Activated CD8-positive, alpha-beta memory T cell treated with anti-CD3 and anti-CD28 coated beads for 48 hours (primary cell): Measurements from ENCODE around the gene FOXP1.

Experiments
- DNase-seq, 3 experiments: peaks; one replicate each; pipeline ENCODE4 v3.0.0-alpha.2; 2020; ENCODE audit warnings: low read depth in 2 of 3, low spot score in 2 of 3

Gene FOXP1

DNA sequence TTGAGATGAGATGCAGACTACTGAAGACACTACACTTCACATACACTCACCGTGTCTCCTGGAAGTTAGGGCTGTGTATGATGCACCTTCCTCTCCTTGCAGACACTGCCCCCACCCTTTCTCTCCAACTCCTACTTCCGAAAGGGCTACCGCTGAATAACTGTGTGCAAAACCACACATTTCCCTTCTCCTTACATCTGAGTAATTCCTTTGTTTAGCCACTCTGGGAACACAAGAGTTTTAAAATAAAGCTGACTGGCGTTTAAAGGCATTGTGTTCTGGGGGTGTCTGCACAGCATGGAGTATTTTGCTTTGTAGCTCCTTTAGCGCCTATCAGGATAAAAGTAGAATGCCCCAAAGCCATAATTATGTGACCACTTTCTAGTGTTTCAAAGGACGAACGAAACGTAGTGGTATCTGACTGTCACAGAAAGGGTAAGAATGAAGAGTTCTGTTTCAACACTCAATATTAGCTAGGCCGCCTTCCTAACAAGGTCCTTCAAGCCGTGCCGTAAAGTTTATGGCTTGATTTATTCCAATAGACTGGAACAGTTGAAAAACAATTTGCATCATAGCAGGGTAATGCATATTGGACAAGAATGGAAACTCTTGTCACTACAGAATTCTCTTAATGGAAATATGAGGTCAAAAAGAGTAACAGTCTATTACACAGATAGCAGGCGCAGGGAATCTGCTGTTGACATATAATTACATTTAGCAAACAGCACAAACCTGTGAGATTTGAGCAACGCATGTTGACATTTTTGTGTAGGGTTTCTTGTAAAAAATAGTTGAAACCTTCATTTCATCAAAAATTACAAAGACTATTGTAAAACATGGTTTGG lies 619.9 kb downstream of the FOXP1 start:
- no peak for DNase-seq

GRCh38 chr3:70959506-70960291 lies 623.8 kb downstream of the FOXP1 start:
- no peak for DNase-seq

GRCh38 chr3:70952033-70952747 lies 631.3 kb downstream of the FOXP1 start:
- no peak for DNase-seq

DNA sequence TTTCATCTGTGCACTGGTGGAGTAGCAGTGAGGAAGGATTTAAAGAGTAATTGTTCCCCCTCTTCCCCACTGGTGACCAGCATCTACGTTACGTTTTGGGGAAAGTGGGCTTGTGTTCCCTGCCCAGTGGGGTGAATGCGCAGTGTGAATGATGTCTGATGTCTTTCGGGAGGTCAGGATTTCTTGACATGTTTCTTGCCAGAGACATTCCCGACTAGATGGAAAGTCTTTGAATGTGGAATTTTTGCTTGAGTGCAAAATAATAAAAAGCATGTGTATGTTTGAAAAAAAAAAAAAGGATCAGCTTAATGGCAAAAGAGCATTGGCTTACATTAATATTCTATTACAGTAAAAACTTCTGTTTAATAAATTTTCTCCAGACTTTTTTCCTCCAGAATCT lies 632.2 kb downstream of the FOXP1 start:
- DNase-seq: no peak

DNA sequence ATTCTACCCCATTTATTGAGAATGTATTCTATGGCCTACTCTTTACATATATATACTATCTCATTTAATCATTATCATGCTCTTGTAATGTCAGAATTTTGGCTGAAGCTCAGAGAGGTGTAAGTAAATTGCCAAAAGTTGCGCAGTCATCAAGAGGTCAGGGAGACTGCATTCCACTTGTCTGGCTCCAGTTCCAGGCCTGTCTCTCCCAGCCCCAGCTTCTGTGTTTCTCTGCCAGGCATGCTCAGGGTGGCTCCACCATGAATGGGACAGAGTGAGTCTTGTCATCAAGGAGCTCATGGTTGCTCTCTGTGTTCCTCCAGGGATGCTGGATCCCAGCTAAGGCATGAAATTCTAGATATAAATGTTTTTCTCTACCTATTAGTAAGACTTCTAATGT lies 635.9 kb downstream of the FOXP1 start:
- DNase-seq: no peak

GRCh38 chr3:70943886-70944285 lies 639.6 kb downstream of the FOXP1 start:
- no peak for DNase-seq

- DNase-seq: no peak
These were observed 650.3 kb downstream of the FOXP1 start for GRCh38 chr3:70933105-70933810.

DNA sequence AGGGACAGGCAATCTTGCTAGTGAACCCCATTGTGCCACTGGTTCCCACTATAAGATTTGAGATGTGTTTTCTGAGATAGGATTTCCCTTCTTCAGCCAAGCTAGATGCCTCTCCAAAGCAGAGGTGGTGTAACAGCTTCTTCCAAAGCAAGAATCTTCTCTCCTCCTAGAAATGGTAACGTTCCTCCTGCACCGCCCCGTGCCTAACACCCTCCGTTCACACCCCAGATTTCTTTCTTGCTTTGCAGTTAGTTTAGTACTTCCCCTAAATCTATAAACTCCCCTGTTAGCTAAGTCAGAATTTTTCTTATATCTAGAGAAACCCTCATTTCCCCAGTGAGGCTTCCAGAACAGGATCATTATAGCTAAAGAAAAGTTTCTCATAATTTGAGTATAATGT lies 653.5 kb downstream of the FOXP1 start:
- no peak for DNase-seq

DNA sequence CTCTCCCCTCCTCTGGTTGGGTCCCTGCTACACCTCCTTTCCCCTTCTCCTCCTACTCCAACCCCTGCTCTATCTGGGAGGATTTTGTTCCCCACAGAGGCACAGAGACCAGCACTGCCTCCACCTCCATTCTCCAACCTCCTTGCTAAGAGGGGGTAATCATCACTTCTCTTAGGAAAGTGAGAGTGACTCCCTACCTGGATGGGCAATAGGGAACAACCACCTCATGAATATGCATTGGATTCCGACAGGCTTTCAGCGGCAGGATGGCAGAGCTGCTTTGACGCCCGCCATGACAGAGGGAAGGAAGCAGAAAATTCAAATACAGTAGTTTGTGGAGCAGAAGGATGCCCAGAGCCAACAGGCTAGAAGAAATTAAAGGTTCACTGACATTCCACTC lies 656.3 kb downstream of the FOXP1 start:
- no peak for DNase-seq

GRCh38 chr3:70926835-70927234 lies 656.7 kb downstream of the FOXP1 start:
- DNase-seq: no peak

- no peak for DNase-seq
These were observed 663.9 kb downstream of the FOXP1 start for GRCh38 chr3:70919661-70920060.

DNA sequence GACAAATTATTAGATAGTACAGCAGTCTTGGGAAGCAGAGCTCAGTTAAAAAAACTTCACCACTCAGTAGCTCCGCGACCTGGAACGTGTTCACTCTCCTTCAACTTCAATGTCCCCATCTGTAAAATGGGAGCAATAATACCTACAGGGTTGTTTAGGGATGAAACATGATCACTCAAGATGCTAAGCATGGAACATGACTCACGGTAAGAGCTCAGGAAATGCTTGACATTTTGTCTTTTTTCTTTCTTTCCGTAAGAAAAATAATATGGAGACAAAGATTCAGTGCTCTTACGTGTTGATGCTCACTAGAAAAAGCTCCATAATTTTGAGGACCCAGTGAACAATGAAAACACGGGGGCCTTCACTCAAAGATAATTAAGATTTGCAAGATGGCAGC lies 664.4 kb downstream of the FOXP1 start:
- DNase-seq: no peak

DNA sequence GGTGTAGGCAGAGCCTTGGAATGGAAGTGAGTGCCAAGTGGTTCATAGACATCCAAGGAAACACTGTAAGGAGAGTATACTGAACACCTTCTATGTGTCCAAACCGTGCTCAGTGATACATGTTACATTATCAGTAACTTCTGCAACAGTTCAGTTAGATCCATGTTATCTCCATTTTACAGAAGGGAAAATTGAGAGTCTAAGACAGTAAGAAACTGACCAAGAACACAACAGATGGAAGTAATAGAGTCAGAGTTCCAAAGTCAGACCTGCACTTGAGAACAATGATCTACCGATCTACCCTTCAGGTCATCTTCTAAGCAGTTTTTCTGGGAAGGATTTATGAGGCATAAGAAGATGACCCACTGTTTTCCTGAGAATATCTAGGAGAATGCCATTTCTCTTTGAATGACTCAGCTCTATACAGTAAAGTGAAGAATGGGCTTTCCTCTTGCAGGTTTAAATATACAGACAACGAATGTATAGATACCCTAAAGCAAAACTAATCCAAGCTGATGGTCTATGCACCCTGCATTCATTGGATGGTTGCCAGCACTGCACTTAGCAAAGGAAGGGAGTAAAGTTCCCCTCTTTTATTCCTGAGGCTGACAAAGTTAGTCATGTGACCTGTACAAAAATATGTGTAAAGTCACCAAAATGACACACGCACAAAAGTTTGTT lies 667.0 kb downstream of the FOXP1 start:
- no peak for DNase-seq

DNA sequence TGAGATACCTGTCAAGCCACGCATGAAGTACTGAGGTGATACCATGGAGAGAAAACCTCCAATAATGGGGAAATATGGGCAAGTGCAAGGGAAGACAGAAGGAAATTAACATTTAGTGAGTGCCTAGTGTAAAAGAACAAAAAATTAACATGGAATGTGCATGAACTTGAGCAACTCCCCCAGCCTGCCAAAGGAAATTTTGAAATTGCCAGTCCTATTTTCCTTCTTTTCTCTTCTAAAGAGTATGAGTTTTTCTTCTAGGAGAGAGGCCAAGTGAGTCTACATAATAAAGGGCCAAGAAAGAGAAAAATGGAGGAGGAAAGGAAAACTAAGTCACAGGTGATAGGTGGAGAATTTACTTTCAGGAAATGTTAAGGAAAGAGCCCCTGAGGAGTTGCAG lies 668.7 kb downstream of the FOXP1 start:
- no peak for DNase-seq

DNA sequence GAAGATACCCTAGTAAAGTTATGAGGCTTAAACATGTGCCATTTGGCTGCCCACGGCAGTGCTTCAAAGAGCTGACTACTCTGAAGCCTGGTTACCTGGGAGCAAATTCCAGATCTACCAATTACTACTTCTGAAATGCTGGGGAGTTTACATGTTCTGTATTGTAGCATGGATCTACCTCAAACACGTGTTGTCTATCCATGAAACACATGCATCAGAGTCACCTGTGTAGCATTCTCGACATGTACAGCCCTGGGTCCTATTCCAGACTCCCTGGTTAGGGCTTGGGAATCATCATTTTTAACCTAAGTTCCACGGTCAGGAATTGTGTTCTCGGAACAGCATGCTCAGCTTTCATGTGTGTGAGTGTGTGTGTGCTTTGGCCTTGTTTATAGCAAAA lies 671.8 kb downstream of the FOXP1 start:
- no peak for DNase-seq

DNA sequence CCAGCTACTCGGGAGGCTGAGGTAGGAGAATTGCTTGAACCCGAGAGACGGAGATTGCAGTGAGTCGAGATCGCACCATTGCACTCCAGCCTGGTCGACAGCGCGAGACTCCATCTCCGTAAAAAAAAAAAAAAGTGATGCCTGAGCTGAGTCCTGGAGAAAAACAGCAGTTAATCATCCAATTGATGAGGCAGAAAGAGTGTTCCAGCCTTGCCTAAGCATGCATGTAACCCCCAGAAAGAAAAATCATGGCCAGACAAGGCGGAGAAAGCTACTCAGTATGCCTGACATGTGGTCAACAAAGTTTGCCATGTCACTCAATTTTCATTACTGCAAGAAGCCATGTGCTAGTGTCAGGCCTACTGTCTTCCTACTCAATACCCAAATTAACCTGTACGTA lies 678.0 kb downstream of the FOXP1 start:
- DNase-seq: no peak
